PC-3 (cell line): ENCODE data around the gene JPT1.

Experiments used
- CTCF ChIP-seq: fragments of 300-600 bp; sonication (generic); conservative IDR thresholded peaks from 2 replicates; pipeline ENCODE4 v1.5.1; 2017; ENCODE audit warnings: antibody characterized with exemption, low read depth, mild to moderate bottlenecking, low read length
- EZH2 ChIP-seq: fragments of 300-600 bp; sonication (generic); IDR thresholded peaks from one replicate; pipeline ENCODE4 v1.6.1; 2017; ENCODE audit warnings: antibody characterized with exemption, mild to moderate bottlenecking, low read length; ENCODE audit not compliant: unreplicated experiment
- EZH2phosphoT487 ChIP-seq: fragments of 300-600 bp; sonication (generic); IDR thresholded peaks from 2 replicates; pipeline ENCODE4 v1.6.1; 2018; ENCODE audit warnings: mild to moderate bottlenecking, antibody characterized with exemption, low read length, borderline replicate concordance

- TF ChIP-seq CTCF (no peak), EZH2 (no peak), EZH2phosphoT487 (no peak)
These were observed 11.9 kb downstream of the JPT1 start for GRCh38 chr17:75142236-75142971.
